ENCODE measurements around the gene PAPPA2. TPM values are rescaled to one million over a fixed set of nuclear protein-coding genes. Genes with fewer than 3 reads are reported as not detected.

PAPPA2 gene
- total and polyA plus RNA-seq, 2 donors from 2014 or later, result 4.9 to 93.5 TPM

DNA sequence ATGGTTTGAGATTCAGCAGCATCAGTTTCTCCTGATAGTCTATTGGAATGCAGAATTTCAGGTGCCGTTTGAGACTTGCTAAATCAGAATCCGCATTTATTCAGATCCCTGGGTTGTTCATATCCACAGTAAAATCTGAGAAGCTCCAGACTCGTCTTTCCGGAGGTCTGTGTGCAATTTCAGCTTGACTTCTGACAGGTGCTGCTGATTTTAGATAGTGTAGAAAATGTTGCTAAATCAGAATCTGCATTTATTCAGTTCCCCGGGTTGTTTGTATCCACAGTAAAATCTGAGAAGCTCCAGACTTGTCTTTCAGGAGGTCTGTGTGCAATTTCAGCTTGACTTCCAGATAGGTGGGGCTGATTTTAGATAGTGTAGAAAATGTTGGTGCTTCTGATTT is 113.7 kb downstream of the PAPPA2 start:
- FAIRE-seq (no peak), DNase-seq (no peak)
- no peaks in the 10 kb centered on the region for H3K9me3 ChIP-seq (ENCODE audit: control insufficient read depth in 2 of 3, insufficient read depth in 1 of 3, low read length in 3 of 3)
- no peaks in the 10 kb centered on the region for H3K36me3 ChIP-seq (ENCODE audit: control insufficient read depth in 2 of 3, insufficient read depth in 3 of 3, low read length in 3 of 3)
- TF ChIP-seq, protein P1, sequence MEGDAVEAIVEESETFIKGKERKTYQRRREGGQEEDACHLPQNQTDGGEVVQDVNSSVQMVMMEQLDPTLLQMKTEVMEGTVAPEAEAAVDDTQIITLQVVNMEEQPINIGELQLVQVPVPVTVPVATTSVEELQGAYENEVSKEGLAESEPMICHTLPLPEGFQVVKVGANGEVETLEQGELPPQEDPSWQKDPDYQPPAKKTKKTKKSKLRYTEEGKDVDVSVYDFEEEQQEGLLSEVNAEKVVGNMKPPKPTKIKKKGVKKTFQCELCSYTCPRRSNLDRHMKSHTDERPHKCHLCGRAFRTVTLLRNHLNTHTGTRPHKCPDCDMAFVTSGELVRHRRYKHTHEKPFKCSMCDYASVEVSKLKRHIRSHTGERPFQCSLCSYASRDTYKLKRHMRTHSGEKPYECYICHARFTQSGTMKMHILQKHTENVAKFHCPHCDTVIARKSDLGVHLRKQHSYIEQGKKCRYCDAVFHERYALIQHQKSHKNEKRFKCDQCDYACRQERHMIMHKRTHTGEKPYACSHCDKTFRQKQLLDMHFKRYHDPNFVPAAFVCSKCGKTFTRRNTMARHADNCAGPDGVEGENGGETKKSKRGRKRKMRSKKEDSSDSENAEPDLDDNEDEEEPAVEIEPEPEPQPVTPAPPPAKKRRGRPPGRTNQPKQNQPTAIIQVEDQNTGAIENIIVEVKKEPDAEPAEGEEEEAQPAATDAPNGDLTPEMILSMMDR (IDR thresholded peaks at IDR 0.05; ENCODE audit: borderline replicate concordance, extremely low read depth, insufficient read depth), result no peak
- intact Hi-C loops (cut with DNase I), result no loop called here
- no peak overlapping the region for H3K9ac ChIP-seq (ENCODE audit: low read length in 3 of 3)
- no peak overlapping the region for H3K4me3 ChIP-seq (ENCODE audit: low read length in 3 of 3)
- H3K27me3 ChIP-seq (ENCODE audit: control insufficient read depth, insufficient read depth, low read length), result no peaks in the 10 kb centered on the region
- no peak overlapping the region for H3K27ac ChIP-seq (ENCODE audit: low read depth in 2 of 2, low read length in 2 of 2)
- no peaks in the 10 kb centered on the region for H3K4me1 ChIP-seq (ENCODE audit: control insufficient read depth in 2 of 3, insufficient read depth in 2 of 3, low read depth in 1 of 3, low read length in 3 of 3)

DNA sequence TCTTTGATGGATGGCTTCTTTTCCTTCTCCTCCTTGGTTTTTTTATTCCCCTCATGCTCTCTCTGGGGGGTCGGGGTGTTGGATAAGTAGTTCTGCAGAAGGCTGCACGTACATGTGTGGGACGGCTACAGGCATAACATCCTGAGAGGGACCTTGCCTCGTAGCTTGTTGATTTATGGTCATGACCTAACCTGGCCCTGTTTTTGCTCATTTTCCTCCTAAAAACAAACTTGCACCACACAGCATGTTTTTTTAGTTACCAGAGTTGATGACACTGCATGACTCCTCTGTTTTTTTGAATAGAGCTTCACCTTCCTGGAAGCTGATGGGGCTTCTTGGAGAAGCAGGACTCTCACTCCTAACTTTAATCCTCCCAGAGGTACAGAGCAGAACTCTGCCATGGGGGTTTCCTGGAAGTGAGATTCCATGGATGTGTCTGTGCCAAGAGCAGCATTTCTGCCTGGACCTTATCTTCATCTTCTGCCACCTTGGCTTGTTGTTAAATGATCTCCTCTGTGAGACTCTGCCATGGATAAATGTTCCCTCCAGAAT is 114.7 kb downstream of the PAPPA2 start:
- intact Hi-C loops (cut with DNase I), result no loop called here
- Histone ChIP-seq H3K9me3 (ENCODE audit: control insufficient read depth in 2 of 3, insufficient read depth in 1 of 3, low read length in 3 of 3) (no peaks in the 10 kb centered on the region), H3K27ac (ENCODE audit: low read depth in 2 of 2, low read length in 2 of 2) (no peak overlapping the region), H3K27me3 (ENCODE audit: control insufficient read depth, insufficient read depth, low read length) (no peaks in the 10 kb centered on the region), H3K9ac (ENCODE audit: low read length in 3 of 3) (no peak overlapping the region), H3K4me3 (ENCODE audit: low read length in 3 of 3) (no peak overlapping the region), H3K36me3 (ENCODE audit: control insufficient read depth in 2 of 3, insufficient read depth in 3 of 3, low read length in 3 of 3) (no peaks in the 10 kb centered on the region), H3K4me1 (ENCODE audit: control insufficient read depth in 2 of 3, insufficient read depth in 2 of 3, low read depth in 1 of 3, low read length in 3 of 3) (no peaks in the 10 kb centered on the region)
- DNase-seq (peak in 3 of 5 donors; percentile 34 to 56 (median 42)), FAIRE-seq (no peak)
- TF ChIP-seq, protein P1 (IDR thresholded peaks at IDR 0.05; ENCODE audit: borderline replicate concordance, extremely low read depth, insufficient read depth), result no peak

DNA sequence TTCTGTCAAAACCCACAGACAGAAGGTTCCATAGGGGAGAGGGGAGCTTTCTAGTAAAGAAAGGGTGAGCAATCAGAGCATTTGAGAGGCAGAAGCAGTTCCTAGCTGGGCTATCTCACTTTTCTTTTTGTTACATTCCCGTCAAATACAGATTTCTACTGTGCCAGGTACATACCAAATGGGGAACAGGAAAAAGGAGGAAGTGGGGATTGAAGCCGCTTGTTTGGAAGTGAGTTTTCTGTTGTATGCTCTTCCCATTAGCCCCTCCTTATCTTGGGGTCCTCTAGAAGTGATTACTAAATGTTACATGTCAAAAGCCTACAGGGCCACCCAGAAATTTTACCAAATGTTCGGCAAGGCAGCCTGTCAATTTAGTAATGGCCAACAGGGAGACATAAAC is 116.1 kb downstream of the PAPPA2 start:
- Histone ChIP-seq H3K27ac (ENCODE audit: low read depth in 2 of 2, low read length in 2 of 2) (no peak overlapping the region), H3K36me3 (ENCODE audit: control insufficient read depth in 2 of 3, insufficient read depth in 3 of 3, low read length in 3 of 3) (no peaks in the 10 kb centered on the region), H3K9ac (ENCODE audit: low read length in 3 of 3) (no peak overlapping the region), H3K4me1 (ENCODE audit: control insufficient read depth in 2 of 3, insufficient read depth in 2 of 3, low read depth in 1 of 3, low read length in 3 of 3) (no peaks in the 10 kb centered on the region), H3K9me3 (ENCODE audit: control insufficient read depth in 2 of 3, insufficient read depth in 1 of 3, low read length in 3 of 3) (no peaks in the 10 kb centered on the region), H3K27me3 (ENCODE audit: control insufficient read depth, insufficient read depth, low read length) (no peaks in the 10 kb centered on the region), H3K4me3 (ENCODE audit: low read length in 3 of 3) (no peak overlapping the region)
- intact Hi-C loops (cut with DNase I), result no loop called here
- FAIRE-seq (no peak), DNase-seq (no peak)
- TF ChIP-seq, protein P1 (IDR thresholded peaks at IDR 0.05; ENCODE audit: borderline replicate concordance, extremely low read depth, insufficient read depth), result no peak

DNA sequence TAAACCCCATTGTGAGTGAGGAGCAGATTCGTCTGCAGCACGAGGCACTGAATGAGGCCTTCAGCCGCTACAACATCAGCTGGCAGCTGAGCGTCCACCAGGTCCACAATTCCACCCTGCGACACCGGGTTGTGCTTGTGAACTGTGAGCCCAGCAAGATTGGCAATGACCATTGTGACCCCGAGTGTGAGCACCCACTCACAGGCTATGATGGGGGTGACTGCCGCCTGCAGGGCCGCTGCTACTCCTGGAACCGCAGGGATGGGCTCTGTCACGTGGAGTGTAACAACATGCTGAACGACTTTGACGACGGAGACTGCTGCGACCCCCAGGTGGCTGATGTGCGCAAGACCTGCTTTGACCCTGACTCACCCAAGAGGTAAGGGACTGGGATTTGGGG is 132.2 kb downstream of the PAPPA2 start:
- intact Hi-C loops (cut with DNase I), result no loop called here
- Histone ChIP-seq H3K4me3 (ENCODE audit: low read length in 3 of 3) (no peak overlapping the region), H3K36me3 (ENCODE audit: control insufficient read depth in 2 of 3, insufficient read depth in 3 of 3, low read length in 3 of 3) (no peaks in the 10 kb centered on the region), H3K9me3 (ENCODE audit: control insufficient read depth in 2 of 3, insufficient read depth in 1 of 3, low read length in 3 of 3) (no peaks in the 10 kb centered on the region), H3K27me3 (ENCODE audit: control insufficient read depth, insufficient read depth, low read length) (no peaks in the 10 kb centered on the region), H3K4me1 (ENCODE audit: control insufficient read depth in 2 of 3, insufficient read depth in 2 of 3, low read depth in 1 of 3, low read length in 3 of 3) (no peaks in the 10 kb centered on the region), H3K27ac (ENCODE audit: low read depth in 2 of 2, low read length in 2 of 2) (no peak overlapping the region), H3K9ac (ENCODE audit: low read length in 3 of 3) (no peak overlapping the region)
- TF ChIP-seq, protein P1 (IDR thresholded peaks at IDR 0.05; ENCODE audit: borderline replicate concordance, extremely low read depth, insufficient read depth), result no peak
- DNase-seq, result peak in 1 of 5 donors; percentile 57
- FAIRE-seq, result no peak

All from kidney (tissue), 14 donors.